ENCODE results near the gene BNIP3.

GRCh38 chr10:131948501-131948900 lies 33.2 kb downstream of the BNIP3 start:
- TF ChIP-seq CTCF (IDR thresholded peaks at IDR 0.05) (no peak), POLR2A (IDR thresholded peaks at IDR 0.05) (no peak), POLR2AphosphoS5 (IDR thresholded peaks at IDR 0.05) (no peak)

All from suprapubic skin (tissue), 4 donors.